ENCODE results near the gene SP100.
"Not testable (repeated sequence)": the region's sequence is repeated elsewhere in the genome, so short reads cannot be mapped to it uniquely, and the experiment has no call there.

Gene SP100

DNA sequence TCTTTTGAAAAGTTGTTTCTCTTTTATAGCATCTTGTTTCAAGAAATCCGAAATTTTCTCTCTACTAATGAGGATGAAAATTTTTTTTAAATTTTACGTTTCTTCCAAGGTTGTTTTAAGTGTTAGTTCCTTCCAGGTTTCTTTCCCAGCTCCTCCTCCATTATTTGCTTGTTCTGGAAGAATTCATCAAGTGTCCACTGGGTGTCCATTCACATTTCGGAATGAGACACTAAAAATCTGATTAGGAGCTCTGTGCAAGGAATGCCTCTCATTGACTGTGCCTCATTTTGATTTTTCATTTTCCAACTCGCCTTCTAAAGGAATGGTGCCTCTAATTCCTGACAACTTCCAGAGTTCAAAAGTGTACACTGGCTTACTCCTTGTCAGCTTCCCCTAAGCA, 6.1 kb downstream of the SP100 start:
- no peak for DNase-seq

DNA sequence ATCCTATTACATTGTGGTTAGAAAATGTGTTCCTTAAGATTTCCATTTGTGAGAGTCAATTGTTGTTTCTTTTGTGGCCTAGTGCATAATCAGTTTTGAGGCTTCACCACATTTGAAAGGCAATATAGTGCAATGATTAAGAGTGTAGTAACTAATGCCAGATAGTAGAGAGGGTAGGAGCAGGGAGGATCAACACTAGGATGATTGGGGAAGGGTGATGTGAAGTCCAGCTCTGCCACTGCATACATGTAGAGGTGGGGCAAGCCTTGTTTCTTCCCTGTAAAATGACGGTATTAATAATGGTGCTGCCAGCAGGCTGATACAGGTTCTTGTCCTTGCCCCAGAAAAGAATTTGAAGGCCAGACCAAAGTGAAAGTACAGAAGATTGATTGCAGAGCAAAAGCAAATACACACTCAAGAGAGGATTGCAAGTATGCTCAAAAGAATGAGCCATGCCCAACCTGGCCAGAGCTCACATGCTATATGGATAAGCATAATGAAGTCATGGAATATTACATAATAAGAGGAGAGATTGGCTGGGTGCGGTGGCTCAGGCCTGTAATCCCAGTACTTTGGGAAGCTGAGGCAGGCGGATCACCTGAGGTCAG, 8.0 kb downstream of the SP100 start:
- DNase-seq, result no peak

DNA sequence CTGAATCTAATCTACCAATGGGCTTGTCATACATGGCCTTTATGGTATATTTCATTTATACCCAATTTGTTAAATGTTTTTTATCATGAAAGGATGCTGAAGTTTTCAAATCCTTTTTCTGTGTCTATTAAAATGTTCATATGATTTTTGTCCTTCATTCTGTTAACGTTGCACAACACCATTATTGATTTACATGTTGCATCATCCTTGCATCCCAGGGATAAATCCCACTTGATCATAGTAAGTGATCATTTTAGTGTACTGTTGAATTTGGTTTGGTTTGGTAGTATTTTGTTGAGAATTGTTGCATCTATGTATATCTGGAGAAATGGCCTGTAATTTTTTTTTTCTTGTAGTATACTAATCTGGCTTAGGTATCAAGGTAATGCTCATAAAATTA, 9.4 kb downstream of the SP100 start:
- no peak for DNase-seq

DNA sequence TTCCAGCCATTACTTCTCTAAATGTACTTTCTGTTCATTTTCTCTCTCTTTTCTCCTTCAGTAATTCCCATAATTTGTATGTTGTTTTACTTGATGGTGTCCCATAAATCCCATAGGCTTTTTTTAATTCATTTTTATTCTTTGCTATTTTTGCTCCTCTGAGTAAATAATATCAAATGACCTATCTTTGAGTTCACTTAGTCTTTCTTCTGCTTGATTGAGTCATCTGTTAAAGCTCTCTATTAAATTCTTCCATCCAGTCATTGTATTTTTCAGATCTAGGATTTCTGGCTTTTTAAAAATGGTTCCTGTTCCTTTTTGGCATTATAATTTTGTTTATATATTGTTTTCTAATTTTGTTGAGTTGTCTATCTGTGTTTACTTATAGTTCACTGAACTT, 13.5 kb downstream of the SP100 start:
- DNase-seq, result no peak

DNA sequence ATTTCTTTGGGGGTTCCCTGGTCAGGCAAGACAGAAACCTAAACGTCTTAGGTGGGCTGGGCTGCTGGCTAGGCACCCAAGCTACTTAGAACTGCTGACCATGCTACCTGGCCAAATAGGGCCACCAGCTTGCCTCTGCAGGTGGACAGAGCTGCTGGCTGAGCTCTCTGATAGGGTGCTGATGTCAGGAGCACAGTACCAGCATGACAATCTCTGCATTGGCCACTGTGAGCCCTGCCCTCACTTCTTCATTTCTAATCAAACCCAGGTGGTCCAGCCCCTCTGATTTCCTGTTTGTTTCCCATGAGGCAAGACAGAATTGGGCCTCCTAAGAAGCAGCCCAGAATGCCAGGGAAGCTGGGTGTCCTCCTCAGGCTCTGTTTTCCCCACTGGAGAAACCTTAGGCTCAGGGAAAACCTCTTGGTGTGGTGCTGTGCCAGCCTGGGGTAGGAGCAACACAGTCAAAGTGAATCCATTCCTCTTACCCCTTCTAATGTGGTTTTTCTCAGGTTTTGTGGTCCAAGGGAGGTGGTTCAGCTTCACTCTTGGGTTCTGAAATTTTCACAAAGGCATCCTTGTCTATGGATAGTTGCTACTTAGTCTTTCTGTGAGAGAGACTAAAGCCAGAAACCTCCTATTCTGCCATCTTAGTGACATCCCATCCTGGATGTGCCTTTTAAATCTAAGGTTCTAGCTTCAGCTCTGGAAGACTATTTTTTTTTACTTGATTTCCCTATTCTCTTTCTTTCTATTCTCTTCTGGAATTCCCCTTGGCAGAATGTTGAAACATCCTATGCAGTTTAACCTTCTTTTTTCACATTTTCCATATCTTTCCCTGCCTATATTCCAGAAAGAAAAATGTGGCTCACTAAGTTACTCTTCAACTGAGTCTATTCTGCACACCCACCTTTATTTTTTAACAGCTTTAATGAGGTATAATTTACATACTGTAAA, 15.2 kb downstream of the SP100 start:
- DNase-seq, result no peak

DNA sequence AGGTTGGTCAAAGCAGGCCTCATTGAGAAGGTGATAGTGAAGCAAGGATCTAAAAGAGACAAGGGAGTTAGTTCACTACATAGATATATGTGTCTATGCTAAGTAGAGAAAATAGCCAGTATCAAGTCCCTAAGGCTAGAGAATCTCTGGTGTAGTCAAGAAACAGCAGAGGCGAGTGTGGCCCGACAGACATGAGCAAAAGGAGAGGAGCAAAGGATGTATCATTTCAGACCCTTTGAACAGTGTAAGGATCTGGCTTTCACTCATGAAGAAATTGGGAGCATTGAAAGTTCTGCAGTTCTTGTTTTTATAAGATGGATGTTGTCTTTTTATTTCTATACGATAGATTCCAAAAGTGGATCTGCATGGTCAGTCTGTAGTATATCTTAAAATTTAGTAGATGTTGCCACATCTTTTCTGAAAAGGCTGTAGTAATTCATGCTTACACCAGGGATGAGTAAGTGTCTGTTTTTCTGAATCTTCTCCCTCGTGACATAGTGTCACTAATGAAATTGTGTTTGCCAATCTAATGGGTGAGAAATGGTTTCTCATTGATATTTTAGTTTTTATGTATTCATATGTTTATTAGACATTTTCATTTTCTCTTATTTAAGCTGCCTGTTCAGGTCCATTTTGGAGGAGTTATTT, 18.8 kb downstream of the SP100 start:
- DNase-seq, result no peak

DNA sequence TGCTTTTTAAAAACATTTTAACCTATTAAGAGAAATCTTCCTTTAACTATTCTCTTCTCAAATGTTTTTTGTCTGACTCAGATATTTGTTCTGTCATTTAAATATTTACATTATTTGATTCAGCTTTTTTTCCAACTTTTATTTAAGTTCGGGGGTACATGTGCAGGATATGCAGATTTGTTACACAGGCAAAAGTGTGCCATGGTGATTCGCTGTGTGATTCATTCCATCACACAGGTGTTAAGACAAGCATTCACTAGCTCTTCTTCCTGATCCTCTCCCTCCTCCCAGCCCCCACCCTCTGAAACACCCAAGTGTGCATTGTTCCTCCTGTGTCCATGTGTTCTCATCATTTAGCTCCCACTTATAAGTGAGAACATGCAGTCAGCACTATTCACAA, 19.4 kb downstream of the SP100 start:
- no peak for DNase-seq

DNA sequence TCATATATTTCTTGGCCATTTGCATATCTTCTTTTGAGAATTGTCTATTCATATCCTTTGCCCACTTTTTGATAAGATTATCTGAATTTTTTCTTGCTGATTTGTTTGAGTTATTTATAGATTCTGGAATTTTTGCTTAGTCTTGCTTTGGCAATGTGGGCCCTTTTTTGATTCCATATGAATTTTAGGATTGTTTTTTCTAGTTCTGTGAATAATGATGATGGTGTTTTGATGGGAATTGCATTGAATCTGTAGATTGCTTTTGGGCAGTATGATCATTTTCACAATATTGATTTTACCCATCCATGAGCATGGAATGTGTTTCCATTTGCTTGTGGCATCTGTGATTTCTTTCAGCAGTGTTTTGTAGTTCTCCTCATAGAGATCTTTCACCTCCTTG, 23.1 kb downstream of the SP100 start:
- not testable (repeated sequence) for DNase-seq

DNA sequence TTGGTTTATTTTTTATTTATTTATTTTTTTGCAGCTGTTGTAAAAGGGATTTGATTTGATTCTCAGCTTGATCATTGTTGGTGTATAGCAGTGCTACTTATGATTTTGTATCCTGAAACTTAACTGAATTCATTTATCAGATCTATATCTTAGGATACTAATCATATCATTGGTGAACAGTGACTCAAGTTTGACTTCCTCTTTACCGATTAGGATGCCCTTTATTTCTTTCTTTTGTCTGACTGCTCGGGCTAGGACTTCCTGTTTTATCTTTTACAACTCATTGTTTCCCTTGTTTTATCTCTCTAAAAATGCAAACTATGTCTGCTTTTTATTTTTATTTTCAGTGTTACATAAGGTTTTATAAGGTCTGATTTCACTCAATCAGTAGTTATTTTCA, 23.6 kb downstream of the SP100 start:
- no peak for DNase-seq

DNA sequence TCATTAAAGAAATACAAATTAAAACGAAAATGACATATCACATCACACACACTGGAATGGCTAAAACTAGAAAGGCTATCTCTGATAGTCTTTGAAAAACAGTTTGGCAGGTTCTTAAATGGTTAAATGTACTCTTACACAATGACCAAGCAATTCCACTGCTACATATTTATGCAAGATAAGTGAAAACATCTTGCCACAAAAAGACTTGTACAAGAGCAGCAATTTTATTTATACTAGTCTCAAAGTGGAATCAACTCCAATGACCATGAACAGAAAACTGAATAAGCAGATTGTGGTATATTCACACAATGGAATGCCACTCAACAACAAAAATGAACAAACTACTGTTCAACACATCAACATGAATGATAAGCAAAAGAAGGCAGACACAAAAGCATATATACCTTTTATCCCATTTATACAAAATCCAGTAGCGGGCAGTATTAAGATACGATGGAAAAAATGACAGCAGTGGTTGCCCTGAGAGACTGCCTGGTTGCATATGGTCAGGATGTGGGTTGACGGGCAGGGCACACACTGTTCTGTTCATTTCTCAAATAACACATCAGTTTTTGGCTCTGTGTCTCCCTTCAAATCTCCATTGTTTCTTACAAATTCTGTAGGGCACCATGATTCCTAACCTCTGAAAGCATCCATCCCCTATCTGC, 25.4 kb downstream of the SP100 start:
- DNase-seq, result no peak

DNA sequence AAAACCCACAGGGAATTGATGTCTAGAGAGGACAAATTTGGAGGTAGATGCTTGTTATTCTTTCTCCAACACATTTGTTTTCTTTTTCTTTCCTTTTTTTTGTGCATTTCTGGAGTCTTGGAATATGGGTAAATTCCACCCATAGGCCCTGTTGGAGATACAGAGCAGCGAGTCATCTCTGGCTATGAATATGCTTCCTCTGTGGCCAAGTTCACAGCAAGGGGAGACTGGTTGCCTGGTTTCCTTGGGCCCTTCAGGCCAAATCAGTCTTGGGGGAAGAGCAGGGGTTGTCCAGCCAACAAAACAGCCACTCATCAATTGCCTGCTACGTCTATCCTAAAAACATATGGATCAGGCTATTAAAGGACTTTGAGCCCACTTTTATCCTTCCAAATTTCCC, 27.5 kb downstream of the SP100 start:
- no peak for DNase-seq

DNA sequence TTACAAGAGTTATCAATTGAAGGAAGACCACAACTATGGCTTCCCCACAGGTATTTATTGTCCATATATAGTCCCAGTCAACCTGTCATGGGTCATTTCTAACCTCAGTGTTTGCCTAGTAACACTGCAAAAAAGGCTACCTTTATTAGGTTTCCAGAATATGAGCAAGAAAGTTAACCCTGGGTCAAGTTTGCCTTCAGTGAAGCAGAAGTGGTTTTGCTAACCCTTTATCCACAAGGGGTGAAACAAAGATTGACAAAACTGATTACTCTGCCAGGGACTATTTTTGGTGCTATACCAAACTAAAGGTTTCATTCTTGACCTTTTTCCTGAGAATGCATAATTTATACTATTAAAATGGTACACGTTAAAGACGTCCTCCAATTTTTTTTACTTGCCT, 28.8 kb downstream of the SP100 start:
- DNase-seq, result no peak

DNA sequence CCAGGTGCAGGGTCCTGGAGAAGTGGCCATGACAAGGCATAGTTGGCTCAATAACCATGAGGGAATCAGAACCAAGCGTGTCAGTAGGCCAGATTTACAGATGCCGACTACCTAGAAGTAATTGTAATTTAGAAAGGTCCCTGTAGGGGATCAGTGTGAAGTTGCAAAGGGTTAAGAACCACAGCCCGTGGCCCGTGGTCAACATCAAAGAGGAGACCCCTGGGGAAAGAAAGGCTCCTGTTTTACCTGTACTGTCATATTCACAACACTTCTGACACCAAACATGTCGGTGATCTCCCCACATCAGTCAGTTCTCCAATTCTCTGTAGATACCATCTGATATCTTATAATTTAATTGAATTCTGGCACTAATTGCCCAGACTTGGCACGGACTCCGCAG, 31.0 kb downstream of the SP100 start:
- no peak for DNase-seq

DNA sequence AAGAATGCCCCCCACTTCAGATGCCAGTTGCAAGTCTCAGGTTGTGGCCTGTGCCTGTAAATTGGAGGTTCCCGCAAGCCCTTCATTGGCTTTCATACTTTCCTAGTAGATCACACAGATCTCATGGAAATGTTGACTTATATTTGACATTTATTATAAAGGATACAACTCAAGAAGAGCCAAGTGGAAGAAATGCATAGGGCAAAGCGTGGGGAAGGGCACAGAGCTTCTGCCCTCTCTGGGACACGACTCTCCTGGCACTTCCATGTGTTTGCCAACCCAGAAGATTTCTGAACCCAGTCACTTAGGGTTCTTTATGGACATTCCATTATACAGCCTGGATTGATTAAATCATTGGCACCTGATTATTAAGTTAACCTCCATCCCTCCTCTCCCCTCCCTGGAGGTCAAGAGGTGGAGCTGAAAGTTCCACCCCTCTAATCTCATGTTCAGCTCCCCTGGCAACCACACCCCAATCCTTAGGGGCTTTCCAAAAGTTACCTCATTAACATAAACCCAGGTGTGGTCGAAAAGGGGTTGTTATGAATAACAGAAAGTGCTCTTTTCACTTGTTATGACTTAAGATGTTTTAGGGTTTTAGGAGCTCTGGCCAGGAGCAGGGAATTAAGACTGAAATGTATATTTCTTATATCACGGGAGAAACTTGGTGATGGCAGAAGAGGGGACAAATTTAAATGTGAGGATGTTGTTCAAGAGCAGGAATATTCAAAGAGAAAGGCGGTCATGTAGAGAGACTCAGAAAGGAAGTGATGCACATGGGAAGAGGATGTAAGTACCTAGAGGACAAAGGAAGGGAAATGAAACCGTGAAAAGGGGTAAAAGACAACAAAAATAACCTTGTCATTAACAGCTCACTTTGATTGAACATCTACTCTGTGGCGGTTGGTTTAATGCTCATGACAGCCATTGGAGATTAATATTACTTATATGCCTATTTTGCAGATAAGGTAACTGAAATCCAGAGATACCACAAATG, 31.8 kb downstream of the SP100 start:
- DNase-seq, result no peak

DNA sequence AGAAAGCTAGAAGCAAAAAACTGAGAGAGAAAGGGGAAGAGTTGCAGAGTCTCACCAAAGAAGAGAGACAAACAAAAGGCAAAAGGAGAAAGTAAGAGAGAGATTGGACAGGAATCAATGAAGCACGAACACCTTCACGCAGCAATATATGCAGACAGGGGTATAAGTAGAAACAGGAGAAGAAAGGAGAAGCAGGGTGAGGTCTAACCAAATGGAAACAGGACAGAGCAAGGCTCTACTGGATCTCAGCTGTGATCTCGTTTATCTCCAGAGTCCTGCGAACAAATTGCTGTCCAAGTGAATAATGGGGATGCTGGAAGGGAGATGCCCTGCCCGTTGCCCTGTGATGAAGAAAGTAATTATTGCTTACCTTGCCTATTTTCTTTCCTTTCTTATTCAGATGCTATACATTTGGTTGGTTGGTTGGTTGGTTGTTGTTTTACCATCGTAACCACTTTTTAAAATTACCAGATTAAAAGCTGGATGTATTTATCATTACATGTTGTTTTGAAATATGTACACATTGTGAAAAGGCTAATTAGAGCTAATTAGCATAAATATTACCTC, 34.0 kb downstream of the SP100 start:
- no peak for DNase-seq

DNA sequence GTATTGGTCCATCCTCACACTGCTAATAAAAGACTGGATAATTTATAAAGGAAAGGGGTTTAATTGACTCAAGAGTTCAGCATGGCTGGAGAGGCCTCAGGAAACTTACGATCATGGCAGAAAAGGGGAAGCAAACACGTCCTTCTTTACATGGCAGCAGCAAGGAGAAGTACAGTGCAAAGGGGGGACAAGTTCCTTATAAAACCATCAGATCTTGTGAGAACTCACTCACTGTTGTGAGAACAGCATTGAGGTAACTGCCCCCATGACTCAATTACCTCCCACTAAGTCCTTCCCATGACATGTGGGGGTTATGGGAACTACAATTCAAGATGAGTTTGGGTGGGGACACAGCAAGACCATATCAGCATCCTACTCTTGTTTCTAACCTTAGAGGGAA, 37.0 kb downstream of the SP100 start:
- no peak for DNase-seq

DNA sequence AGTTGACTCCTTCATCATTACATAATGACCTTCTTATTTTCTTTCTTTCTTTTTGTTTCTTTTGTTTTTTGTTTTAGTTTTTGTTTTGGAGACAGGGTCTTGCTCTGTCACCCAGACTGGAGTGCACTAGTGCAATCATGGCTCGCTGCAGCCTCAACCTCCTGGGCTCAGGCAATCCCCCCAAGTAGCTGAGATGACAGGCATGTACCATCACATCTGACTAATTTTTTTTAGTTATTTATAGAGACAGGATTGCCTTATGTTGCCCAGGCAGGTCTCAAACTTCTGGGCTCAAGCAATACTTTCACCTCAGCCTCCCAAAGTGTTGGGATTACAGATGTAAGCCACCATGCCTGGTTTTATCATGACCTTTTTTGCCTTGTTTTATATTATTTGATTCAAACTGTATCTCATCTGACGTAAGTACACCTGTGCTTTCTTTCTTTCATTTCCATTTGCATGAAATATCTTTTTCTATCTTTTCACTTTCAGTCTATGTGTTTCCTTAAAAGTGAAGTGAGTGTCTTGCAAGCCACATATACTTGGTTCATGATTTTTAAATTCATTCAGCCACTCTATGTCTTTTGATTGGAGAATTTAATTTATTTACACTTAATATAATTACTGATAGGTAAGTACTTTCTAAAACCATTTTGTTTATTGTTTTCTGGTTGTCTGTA, 39.1 kb downstream of the SP100 start:
- no peak for DNase-seq

DNA sequence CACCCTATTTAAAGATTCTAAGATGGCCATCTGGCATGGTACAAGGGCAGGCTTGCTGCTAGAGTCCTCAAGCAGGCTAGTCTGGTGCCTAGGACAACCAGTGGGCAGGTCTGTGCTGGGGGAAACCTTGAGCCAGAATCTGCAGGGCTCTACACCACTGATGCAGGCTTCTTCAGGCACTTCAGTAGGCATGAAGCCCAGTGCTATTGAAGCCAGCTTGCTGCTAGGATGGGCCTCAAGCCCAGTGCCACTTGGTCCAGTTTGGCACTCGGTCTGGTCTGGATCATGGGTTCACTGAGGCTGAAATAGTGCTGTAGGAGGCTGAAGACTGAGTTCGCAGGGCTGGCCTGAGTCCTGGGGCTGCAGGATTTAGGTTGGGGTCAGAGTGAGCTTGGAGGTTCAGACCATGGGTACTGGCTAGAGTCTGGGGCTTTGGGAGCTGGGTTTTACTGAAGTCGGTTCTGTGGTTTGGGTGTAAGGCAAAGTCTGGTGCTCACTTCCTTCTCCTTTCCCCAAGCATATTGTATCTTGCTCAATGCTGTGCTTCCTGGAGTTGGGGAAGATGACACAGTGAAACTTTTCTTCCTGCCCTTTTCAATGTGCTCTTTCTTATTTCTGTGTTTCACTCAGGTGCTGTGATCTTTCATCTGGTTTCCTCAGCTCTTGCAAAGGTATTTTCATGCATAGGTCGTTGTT, 41.2 kb downstream of the SP100 start:
- DNase-seq, result no peak

DNA sequence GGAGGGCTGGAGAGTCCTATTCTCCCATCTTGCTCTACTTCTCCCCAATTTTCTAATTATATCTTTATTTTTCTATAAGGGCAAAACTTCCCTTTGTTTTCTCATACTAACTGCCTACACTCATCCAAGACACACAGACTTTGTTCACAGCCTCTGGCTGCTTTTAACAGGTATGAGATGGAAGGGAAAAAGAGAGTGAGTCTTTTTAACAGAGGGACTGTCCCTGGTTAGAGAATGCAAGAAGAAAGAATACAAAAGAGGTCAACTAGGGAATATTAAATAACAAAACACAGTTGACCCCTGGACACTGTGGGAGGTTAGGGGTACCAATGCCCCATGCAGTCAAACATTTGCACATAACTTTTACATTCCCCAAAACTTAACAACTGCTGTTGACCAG, 41.8 kb downstream of the SP100 start:
- no peak for DNase-seq

DNA sequence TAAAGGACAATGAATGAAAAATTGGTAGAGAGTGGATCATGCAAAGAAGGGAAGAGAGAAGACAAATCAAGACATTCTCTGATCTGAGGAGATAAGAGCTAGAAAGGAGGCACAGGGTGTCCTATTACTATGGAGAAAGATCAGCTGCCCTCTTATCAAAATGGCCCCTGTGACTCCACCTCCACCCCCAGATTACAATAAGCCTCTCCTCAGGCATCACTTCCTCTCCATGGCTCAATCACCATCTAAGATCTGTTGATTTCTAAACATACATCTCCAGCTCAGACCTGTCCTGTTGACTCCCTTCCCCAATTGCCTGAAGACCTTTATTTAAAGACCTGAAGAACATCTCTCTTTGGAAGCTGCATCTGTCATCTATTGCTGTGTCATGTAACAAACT, 43.2 kb downstream of the SP100 start:
- no peak for DNase-seq

DNA sequence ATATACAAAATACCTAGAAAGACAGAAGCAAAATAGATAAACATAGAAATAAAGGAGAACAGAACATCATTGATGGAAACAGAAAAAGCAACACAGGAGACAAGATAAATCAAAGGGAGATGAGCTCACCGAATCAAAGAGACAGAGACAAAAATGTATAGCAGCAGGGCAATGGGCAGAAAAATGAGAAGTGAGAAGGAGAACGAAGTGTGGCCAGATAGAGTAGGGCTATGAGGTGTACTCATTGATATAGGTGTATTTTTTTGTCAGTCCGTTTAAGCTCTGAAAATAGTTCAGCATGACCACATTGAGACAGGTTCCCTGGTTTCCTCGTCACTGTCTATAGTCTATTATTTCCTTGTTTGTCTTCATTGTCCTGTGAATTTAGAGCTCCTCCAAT, 55.1 kb downstream of the SP100 start:
- no peak for DNase-seq

Data from SHP77 treated with DMSO at 0.1 percent for 48 hours (cell line).